ENCODE results near the gene WDR54.

GRCh38 chr2:74372674-74373073 lies 48.9 kb upstream of the WDR54 start:
- TF ChIP-seq CTCF (IDR thresholded peaks at IDR 0.05) (no peak), POLR2A (IDR thresholded peaks at IDR 0.05) (no peak)

Measured in heart left ventricle (tissue), 13 donors.